Measurements from ENCODE around the gene SSU72. TPM values are rescaled to one million over a fixed set of nuclear protein-coding genes. Genes with fewer than 3 reads are reported as not detected.

SSU72 gene
- 88.5 to 113 TPM (median 109 TPM) in 5 replicates for total RNA-seq (2022; extraction: Qiagen RNA extraction; ENCODE audit: low read depth)

GRCh38 chr1:1574721-1575537 lies at the start of gene SSU72:
Gene SSU72 (minus strand): TSS chr1:1574863. CDS start chr1:1574557, 306 bp downstream.

DNA sequence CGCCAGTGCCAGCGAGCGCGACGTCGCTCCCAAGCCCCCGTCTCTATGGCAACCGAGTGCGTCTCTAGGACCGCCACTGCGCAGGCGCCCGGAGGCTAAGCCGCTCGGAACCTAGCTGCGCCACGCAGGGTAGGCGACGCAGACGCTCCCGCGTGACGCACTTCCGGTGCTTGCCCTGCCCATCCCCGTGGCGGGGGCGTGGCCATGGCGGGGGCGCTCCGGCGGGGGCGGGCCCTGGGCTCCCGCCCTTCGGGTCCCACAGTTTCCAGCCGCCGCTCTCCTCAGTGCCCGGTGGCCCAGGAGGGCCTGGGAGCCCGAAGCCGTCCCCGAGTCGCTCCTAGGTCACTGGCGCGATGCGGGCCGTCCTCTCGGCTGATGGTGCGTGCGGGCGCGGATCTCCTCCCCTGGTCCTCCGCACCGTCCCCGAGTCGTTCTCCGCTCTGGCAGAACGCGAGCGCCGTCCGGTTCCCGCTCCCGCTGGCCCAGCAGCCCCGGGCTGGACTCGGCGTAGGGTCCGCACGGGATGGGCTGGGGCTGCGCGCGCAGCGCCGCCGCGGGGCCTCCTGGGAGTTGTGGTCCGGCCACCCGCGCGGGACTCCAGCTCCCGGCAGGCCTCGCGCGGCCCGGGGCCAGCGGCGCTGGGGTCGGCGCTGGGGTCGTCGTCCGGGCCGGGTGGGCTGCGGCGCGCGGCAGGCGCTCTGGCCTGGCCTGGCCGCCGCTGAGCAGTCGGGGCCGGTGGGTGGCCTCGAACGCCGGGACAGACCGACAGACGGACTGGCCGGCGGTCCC lies 40.8 kb upstream of the SSU72 start, which contains the start of gene MIB2:
Gene MIB2 (plus strand): TSS at position 245 of the 789 bp plus-strand sequence. CDS start 7,953 bp downstream, outside the sequence.

GRCh38 chr1:1599935-1600860 lies 25.5 kb upstream of the SSU72 start, which contains the start of gene FNDC10:
Gene FNDC10 (minus strand): TSS chr1:1600135. CDS start chr1:1600015, 120 bp downstream.

DNA sequence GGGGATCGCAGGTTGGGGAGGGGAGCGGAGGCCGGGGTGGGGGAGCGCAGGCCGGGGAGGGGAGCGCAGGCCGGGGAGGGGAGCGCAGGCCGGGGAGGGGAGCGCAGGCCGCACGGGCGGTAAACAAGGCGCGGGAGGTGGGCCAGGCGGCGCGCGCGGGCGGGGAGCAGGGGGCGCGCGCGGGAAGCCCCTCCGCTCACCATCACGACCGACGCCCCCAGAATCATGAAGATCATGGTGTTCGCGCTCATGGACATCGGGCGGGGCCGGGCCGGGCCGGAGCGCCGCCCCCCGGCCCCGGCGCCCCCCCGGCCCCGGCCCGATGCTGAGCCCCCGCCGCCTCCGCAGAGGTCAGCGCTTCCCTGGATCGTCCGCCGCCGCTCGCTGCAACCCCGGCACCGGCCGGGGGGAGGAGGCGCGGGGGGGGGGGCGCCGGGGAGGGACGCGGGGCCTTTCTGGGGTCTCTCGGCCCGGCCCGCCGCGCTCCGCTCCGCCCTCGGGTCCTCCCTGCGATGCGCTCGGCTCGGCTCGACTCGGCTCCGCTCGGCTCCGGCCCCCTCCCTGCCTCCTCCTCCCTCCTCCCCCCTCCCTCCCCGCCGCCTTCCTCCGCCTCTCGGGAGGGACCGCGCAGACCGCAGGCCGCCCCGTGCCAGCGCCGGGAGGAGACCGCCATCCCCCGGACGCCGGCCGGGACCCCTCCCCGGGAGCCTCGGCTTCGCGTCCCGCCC lies 34.4 kb downstream of the SSU72 start, which contains the start of gene TMEM240:
Gene TMEM240 (minus strand): TSS at position 535 of the 728 bp plus-strand sequence. CDS start 278 bp downstream, at position 257.

GRCh38 chr1:1511533-1512285 lies 63.0 kb downstream of the SSU72 start, which contains the start of gene ATAD3A:
Gene ATAD3A (plus strand): TSS chr1:1512162. CDS start chr1:1512269, 107 bp downstream.

Other genes starting within 250 kb of the SSU72 start
- 0.04 to 0.28 TPM (median 0.10 TPM) in 5 replicates for gene TAS1R3, start 243.6 kb downstream of the SSU72 start, total RNA-seq (2022; extraction: Qiagen RNA extraction; ENCODE audit: low read depth)
- 51.2 to 89.9 TPM (median 81.5 TPM) in 5 replicates for gene DVL1, start 225.4 kb downstream of the SSU72 start, total RNA-seq (2022; extraction: Qiagen RNA extraction; ENCODE audit: low read depth)
- gene MXRA8, start 216.3 kb downstream of the SSU72 start, total RNA-seq (2022; extraction: Qiagen RNA extraction; ENCODE audit: low read depth), result 0.09 to 0.65 TPM (median 0.29 TPM) in 5 replicates
- 107 to 183 TPM (median 168 TPM) in 5 replicates for gene AURKAIP1, start 199.7 kb downstream of the SSU72 start, total RNA-seq (2022; extraction: Qiagen RNA extraction; ENCODE audit: low read depth)
- 47.3 to 61.0 TPM (median 48.3 TPM) in 5 replicates for gene CCNL2, start 175.5 kb downstream of the SSU72 start, total RNA-seq (2022; extraction: Qiagen RNA extraction; ENCODE audit: low read depth)
- gene MRPL20, start 167.6 kb downstream of the SSU72 start, total RNA-seq (2022; extraction: Qiagen RNA extraction; ENCODE audit: low read depth), result 128 to 152 TPM (median 135 TPM) in 5 replicates
- gene ANKRD65, start 153.6 kb downstream of the SSU72 start, total RNA-seq (2022; extraction: Qiagen RNA extraction; ENCODE audit: low read depth), result 0.08 to 0.10 TPM (median 0.09 TPM) in 3 of 5 replicates, not detected in the others
- 4.8 to 15.8 TPM (median 14.9 TPM) in 5 replicates for gene VWA1, start 139.2 kb downstream of the SSU72 start, total RNA-seq (2022; extraction: Qiagen RNA extraction; ENCODE audit: low read depth)
- not detected in 5 replicates for gene ATAD3C, start 125.2 kb downstream of the SSU72 start, total RNA-seq (2022; extraction: Qiagen RNA extraction; ENCODE audit: low read depth)
- 1.5 to 3.4 TPM (median 3.0 TPM) in 5 replicates for gene ATAD3B, start 103.1 kb downstream of the SSU72 start, total RNA-seq (2022; extraction: Qiagen RNA extraction; ENCODE audit: low read depth)
- 32.6 to 40.2 TPM (median 37.8 TPM) in 5 replicates for gene ATAD3A, start 62.7 kb downstream of the SSU72 start, total RNA-seq (2022; extraction: Qiagen RNA extraction; ENCODE audit: low read depth)
- gene TMEM240, start 34.2 kb downstream of the SSU72 start, total RNA-seq (2022; extraction: Qiagen RNA extraction; ENCODE audit: low read depth), result 0.18 to 0.92 TPM (median 0.66 TPM) in 5 replicates
- 4.7 to 8.5 TPM (median 8.1 TPM) in 5 replicates for gene FNDC10, start 25.3 kb upstream of the SSU72 start, total RNA-seq (2022; extraction: Qiagen RNA extraction; ENCODE audit: low read depth)
- gene MIB2, start 40.6 kb upstream of the SSU72 start, total RNA-seq (2022; extraction: Qiagen RNA extraction; ENCODE audit: low read depth), result 10.8 to 20.0 TPM (median 18.9 TPM) in 5 replicates
- gene MMP23B, start 57.3 kb upstream of the SSU72 start, total RNA-seq (2022; extraction: Qiagen RNA extraction; ENCODE audit: low read depth), result 0.62 to 1.1 TPM (median 1.0 TPM) in 4 of 5 replicates, not detected in the other
- 25.2 to 27.7 TPM (median 26.6 TPM) in 5 replicates for gene CDK11B, start 84.1 kb upstream of the SSU72 start, total RNA-seq (2022; extraction: Qiagen RNA extraction; ENCODE audit: low read depth)
- 10.6 to 14.2 TPM (median 12.7 TPM) in 5 replicates for gene SLC35E2B, start 117.9 kb upstream of the SSU72 start, total RNA-seq (2022; extraction: Qiagen RNA extraction; ENCODE audit: low read depth)
- 20.8 to 28.6 TPM (median 24.9 TPM) in 5 replicates for gene CDK11A, start 149.5 kb upstream of the SSU72 start, total RNA-seq (2022; extraction: Qiagen RNA extraction; ENCODE audit: low read depth)
- 33.0 to 39.7 TPM (median 34.1 TPM) in 5 replicates for gene NADK, start 203.6 kb upstream of the SSU72 start, total RNA-seq (2022; extraction: Qiagen RNA extraction; ENCODE audit: low read depth)